C4-2B (cell line): ENCODE data around the gene DBNL.

Source experiments
- H3K27ac ChIP-seq: fragments of 450-650 bp; 2 replicates; pipeline ENCODE4 v1.5.1; 2017
- CTCF ChIP-seq: fragments of 450-650 bp; conservative IDR thresholded peaks from 2 replicates; pipeline ENCODE4 v1.5.1; 2017; ENCODE audit warnings: mild to moderate bottlenecking
- ZFX ChIP-seq: fragments of 450-650 bp; IDR thresholded peaks from 2 replicates; pipeline ENCODE4 v1.6.1; 2017

DBNL gene

GRCh38 chr7:44050121-44050914 is 5.8 kb downstream of the DBNL start:
- no peak overlapping the region for H3K27ac ChIP-seq
- no peak for TF ChIP-seq ZFX
- TF ChIP-seq CTCF, result no peak

GRCh38 chr7:44050915-44051560 is 6.5 kb downstream of the DBNL start:
- no peak for TF ChIP-seq ZFX
- TF ChIP-seq CTCF, result no peak
- H3K27ac ChIP-seq, result no peak overlapping the region

GRCh38 chr7:44051611-44052220 is 7.2 kb downstream of the DBNL start:
- TF ChIP-seq ZFX, result no peak
- no peak for TF ChIP-seq CTCF
- H3K27ac ChIP-seq, result no peak overlapping the region

GRCh38 chr7:44052771-44053365 is 8.4 kb downstream of the DBNL start:
- H3K27ac ChIP-seq, result no peak overlapping the region
- TF ChIP-seq ZFX (no peak), CTCF (no peak)

GRCh38 chr7:44056681-44057080 is 12.2 kb downstream of the DBNL start:
- no peak overlapping the region for H3K27ac ChIP-seq
- no peak for TF ChIP-seq ZFX
- no peak for TF ChIP-seq CTCF

GRCh38 chr7:44057181-44057848 is 12.8 kb downstream of the DBNL start:
- no peak overlapping the region for H3K27ac ChIP-seq
- TF ChIP-seq CTCF (no peak), ZFX (no peak)
